ENCODE data around the gene RRAD. TPM values are rescaled to one million over a fixed set of nuclear protein-coding genes. Genes with fewer than 3 reads are reported as not detected.
A peak's percentile ranks its signal among the peaks of the same experiment; 100 is the strongest.

Gene RRAD
- total and polyA plus RNA-seq, 7 donors = 164 to 2,869 (median 304) TPM

DNA sequence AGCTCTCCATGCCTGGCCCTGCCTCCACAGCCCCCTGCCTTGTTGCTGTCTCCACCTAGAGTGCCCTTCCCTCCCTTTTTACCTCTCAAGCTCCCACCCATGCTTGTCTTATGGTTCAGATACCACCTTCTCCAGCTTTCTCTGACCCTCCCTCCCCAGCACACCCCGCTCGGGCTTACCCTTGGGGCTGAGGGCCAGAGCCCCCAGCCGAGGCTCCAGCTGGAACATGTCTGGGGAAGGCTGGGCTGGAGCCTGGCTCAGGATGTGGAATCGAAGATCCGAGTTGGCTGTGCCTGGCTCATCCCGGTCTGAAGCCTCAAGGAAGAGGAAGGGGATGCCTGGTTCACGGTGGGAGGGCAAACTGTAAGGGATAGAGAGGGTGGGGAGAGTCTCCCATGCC is 10.3 kb downstream of the RRAD start:
- no peak for DNase-seq
- peaks cover 0 to 2% (median 0%) of the 10 kb centered on the region in 3 donors for H3K27me3 ChIP-seq (ENCODE audit: insufficient read depth in 3 of 3, low read length in 2 of 3)
- TF ChIP-seq, protein P1, sequence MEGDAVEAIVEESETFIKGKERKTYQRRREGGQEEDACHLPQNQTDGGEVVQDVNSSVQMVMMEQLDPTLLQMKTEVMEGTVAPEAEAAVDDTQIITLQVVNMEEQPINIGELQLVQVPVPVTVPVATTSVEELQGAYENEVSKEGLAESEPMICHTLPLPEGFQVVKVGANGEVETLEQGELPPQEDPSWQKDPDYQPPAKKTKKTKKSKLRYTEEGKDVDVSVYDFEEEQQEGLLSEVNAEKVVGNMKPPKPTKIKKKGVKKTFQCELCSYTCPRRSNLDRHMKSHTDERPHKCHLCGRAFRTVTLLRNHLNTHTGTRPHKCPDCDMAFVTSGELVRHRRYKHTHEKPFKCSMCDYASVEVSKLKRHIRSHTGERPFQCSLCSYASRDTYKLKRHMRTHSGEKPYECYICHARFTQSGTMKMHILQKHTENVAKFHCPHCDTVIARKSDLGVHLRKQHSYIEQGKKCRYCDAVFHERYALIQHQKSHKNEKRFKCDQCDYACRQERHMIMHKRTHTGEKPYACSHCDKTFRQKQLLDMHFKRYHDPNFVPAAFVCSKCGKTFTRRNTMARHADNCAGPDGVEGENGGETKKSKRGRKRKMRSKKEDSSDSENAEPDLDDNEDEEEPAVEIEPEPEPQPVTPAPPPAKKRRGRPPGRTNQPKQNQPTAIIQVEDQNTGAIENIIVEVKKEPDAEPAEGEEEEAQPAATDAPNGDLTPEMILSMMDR (IDR thresholded peaks at IDR 0.05) = no peak
- no peak for ATAC-seq
- no peaks in the 10 kb centered on the region for H3K36me3 ChIP-seq (ENCODE audit: insufficient read depth in 1 of 2, low read depth in 1 of 2)
- H3K9me3 ChIP-seq = no peaks in the 10 kb centered on the region
- whole genome bisulfite sequencing, 3 donors = 65 to 73% (median 69%) methylated on average over 7 of the region's 7 CpGs
- H3K4me3 ChIP-seq = no peak overlapping the region
- intact Hi-C loops (cut with DNase I) = no loop called here
- no peak overlapping the region for H3K27ac ChIP-seq
- no peaks in the 10 kb centered on the region for H3K4me1 ChIP-seq

DNA sequence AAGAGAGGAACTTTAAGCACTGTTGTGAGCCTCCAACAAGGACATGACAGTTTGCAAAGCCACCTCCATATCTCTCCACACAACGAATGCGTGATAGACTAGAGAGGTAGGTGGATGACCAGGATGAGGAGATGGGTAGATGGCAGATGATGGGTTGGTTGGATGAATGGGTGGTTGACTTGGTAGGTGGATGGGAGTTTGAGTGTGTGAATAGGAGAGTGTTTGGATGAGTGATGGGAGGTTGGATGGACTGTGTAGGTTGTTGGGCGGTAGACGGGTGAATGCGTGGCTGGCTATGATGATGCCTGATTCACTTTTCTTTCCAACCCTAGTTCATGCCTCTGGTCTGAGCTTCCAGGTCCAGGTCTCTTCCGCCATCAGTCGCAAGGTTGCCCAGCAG is 10.8 kb downstream of the RRAD start:
- H3K4me3 ChIP-seq = no peak overlapping the region
- ATAC-seq (no peak), DNase-seq (no peak)
- peaks cover 0 to 2% (median 0%) of the 10 kb centered on the region in 3 donors for H3K27me3 ChIP-seq (ENCODE audit: insufficient read depth in 3 of 3, low read length in 2 of 3)
- H3K27ac ChIP-seq = no peak overlapping the region
- WGBS, 3 donors = 96 to 97% (median 96%) methylated on average over 7 of the region's 7 CpGs
- TF ChIP-seq, protein P1 (IDR thresholded peaks at IDR 0.05) = no peak
- H3K4me1 ChIP-seq = no peaks in the 10 kb centered on the region
- H3K36me3 ChIP-seq (ENCODE audit: insufficient read depth in 1 of 2, low read depth in 1 of 2) = no peaks in the 10 kb centered on the region
- no peaks in the 10 kb centered on the region for H3K9me3 ChIP-seq
- intact Hi-C loops (cut with DNase I) = no loop called here

DNA sequence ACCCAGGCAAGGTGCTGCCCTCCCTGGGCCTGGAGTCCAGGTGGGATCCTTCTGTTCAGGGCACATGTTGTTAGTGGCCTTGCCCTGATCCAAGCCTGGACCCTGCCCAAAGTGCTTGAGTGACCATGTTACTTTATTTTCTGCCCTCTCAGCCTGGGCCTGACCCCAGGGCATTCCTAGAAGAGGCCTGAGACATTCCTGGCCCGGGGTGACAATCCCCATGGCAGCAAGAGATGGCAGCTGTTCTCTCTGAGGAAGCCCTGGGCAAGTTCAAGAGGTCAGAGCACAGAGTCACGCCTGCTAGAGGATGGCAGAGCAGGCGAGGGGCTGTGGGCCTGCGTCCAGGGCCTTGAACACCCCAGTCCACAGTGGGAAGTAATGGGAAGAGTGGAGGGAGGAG is 11.6 kb downstream of the RRAD start:
- no peak overlapping the region for H3K27ac ChIP-seq
- peaks cover 0 to 2% (median 0%) of the 10 kb centered on the region in 3 donors for H3K27me3 ChIP-seq (ENCODE audit: insufficient read depth in 3 of 3, low read length in 2 of 3)
- intact Hi-C loops (cut with DNase I) = no loop called here
- DNase-seq (no peak), ATAC-seq (peak in 3 of 4 donors; percentile 58 to 62 (median 61))
- no peaks in the 10 kb centered on the region for H3K9me3 ChIP-seq
- no peaks in the 10 kb centered on the region for H3K4me1 ChIP-seq
- H3K36me3 ChIP-seq (ENCODE audit: insufficient read depth in 1 of 2, low read depth in 1 of 2) = no peaks in the 10 kb centered on the region
- 36 to 59% (median 57%) methylated on average over 4 of the region's 4 CpGs for WGBS, 3 donors
- TF ChIP-seq, protein P1 (IDR thresholded peaks at IDR 0.05) = no peak
- H3K4me3 ChIP-seq = no peak overlapping the region

DNA sequence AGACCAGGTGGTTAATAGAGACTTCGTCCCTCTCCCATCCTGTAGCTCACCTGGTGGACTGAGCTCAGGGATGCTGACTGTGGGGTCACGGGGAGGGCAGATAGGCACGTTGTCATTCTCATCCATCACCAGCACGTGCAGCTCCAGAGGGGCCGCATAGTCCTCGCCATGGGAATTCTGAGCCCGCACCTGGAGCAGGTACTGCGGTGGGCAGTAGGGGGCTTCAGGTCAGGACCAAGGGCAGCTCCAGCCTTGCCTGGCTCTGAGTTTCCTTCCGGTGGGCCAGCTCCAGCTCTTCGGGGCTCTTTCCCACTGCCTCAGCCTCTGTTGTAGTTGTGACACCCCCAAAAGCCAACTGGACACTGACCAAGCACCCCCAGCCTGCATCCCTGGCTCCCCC is 12.3 kb downstream of the RRAD start:
- H3K27me3 ChIP-seq (ENCODE audit: insufficient read depth in 3 of 3, low read length in 2 of 3) = peaks cover 0 to 2% (median 0%) of the 10 kb centered on the region in 3 donors
- H3K4me3 ChIP-seq = no peak overlapping the region
- H3K4me1 ChIP-seq = no peaks in the 10 kb centered on the region
- WGBS, 3 donors = 49 to 51% (median 51%) methylated on average over 9 to 10 of the region's 10 CpGs
- DNase-seq (peak in 1 of 2 donors; percentile 23), ATAC-seq (no peak)
- TF ChIP-seq, protein P1 (IDR thresholded peaks at IDR 0.05) = no peak
- no peaks in the 10 kb centered on the region for H3K9me3 ChIP-seq
- intact Hi-C loops (cut with DNase I) = no loop called here
- no peak overlapping the region for H3K27ac ChIP-seq
- H3K36me3 ChIP-seq (ENCODE audit: insufficient read depth in 1 of 2, low read depth in 1 of 2) = no peaks in the 10 kb centered on the region

DNA sequence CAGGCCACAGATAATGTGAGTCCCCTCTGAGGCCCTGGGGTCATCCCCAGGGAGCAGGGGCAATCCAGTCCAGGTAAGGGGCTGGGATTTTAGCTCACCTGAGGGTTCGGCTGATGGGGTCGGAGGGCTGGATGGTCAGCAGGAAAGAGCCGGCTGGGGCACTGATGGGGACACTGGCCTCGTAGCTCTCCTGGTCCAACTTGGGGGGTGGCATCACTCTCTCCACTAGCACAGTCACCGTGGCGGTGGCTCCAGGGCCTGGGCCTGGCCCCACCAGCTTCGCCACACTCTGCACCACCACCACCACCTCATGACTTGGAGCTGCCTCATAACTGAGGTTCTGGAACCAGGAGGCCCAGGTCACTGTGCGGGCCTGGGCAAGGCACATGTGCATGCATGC is 13.5 kb downstream of the RRAD start:
- H3K27me3 ChIP-seq (ENCODE audit: insufficient read depth in 3 of 3, low read length in 2 of 3) = peaks cover 0 to 2% (median 0%) of the 10 kb centered on the region in 3 donors
- intact Hi-C loops (cut with DNase I) = no loop called here
- H3K27ac ChIP-seq = no peak overlapping the region
- TF ChIP-seq, protein P1 (IDR thresholded peaks at IDR 0.05) = no peak
- WGBS, 3 donors = 93 to 95% (median 94%) methylated on average over 8 of the region's 8 CpGs
- no peak for ATAC-seq
- H3K9me3 ChIP-seq = no peaks in the 10 kb centered on the region
- peak in 1 of 2 donors; percentile 20 for DNase-seq
- no peak overlapping the region for H3K4me3 ChIP-seq
- H3K4me1 ChIP-seq = no peaks in the 10 kb centered on the region
- H3K36me3 ChIP-seq (ENCODE audit: insufficient read depth in 1 of 2, low read depth in 1 of 2) = no peaks in the 10 kb centered on the region
